GM19193 (cell line): ENCODE measurements around the gene FMO2.

Experiments
- POLR2A ChIP-seq: IDR thresholded peaks from 4 replicates; pipeline ENCODE4 v1.6.1; 2011; ENCODE audit not compliant: insufficient read depth, insufficient read length; ENCODE audit errors: extremely low read depth

The FMO2 gene

DNA sequence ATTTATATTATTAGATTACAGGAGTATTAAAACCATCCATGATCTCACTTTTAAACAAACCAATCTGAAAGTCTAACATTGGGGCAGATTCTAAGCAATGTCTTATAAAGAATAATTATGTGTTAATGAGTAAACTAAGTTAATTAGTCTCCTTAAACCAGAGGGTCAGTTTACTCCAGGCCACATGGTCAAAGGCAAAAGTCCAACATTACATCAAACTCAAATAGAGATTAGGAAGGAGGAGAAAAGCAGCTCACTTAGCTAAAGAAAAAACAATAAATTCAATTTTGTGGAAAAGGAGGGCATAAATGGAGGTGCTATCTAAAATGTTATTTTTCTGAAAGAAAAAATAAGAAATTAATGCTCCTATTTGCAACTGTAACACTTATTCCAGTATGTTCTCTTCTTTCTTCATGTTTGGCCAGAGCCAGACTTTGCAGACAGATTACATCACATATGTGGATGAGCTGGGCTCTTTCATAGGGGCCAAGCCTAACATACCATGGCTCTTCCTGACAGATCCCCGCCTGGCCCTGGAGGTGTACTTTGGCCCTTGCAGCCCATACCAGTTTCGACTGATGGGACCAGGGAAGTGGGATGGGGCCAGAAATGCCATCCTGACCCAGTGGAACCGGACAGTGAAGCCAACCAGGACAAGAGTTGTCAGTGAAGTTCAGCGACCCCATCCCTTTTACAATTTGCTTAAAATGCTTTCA, 24.3 kb upstream of the FMO2 start:
- TF ChIP-seq POLR2A = no peak

DNA sequence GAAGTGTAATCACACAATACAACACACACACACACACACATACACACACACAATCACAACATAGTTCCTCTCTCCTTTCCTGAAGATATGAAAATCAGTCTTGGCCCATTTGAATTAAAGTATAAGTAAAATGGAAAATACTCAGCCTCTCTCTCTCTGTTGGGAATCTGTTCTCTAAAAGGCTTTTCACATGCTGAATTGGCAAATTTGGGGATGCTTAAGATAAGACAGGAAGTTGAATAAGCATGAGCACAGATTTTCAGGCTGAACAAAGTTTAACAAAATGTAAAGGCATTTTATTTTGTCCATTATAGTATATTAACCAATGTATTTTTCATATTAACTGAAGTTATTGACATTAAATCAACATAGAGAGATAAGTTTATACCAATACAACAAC, 23.7 kb upstream of the FMO2 start:
- TF ChIP-seq POLR2A = no peak

DNA sequence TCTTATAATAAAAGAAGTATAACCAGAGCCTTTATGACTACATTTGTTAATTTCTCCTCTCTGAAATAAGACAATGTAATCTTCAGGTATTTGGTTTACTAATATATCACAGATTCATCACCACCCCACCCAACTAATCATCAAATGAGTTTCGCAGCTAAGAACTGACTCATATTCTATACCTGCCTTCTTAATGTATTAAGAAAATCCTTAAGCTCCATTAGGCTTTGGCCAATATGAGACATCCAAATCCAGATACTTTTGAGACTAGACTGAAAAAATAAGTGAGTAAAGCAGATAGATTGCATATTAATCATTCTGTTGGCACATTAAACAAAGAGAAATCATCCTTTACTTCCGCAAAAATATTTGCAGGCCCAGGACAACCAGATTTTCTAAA, 18.7 kb upstream of the FMO2 start:
- TF ChIP-seq POLR2A = no peak

DNA sequence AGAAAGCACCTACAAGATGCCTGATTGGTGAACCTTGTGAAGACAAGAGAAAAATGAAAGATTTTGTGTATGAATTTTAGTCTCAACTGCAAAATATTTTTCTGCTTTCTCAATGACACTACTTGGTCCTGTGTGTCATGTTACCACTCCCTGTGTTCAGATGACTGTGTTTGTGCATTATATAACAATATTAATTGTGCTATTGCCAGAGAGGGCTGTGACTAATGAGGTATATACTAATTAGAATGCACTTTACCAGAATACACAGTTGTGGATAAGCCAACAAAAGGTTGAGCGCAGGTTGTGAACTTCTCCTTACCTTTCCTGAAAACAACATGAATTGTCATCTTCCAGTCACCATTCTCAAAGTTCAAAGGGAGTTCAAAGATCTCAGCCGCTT, 17.3 kb upstream of the FMO2 start:
- TF ChIP-seq POLR2A = no peak

DNA sequence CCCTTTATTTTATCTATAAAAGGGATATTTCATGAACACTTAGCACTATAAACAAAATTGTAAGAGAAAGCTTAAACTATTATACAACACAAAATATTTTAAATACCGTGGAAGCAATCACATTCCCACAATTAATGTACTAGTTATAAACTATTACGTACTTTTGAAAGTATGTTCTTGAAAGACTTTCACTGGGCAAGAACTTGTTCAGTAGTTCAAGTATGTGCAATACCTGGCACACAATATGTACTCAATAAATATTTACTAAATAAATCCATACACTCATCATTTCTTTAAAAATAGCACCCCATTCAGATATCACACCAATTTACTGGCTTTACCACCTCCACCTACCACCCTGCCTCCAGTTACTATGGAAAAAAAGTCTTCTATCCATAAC, 12.6 kb upstream of the FMO2 start:
- no peak for TF ChIP-seq POLR2A

DNA sequence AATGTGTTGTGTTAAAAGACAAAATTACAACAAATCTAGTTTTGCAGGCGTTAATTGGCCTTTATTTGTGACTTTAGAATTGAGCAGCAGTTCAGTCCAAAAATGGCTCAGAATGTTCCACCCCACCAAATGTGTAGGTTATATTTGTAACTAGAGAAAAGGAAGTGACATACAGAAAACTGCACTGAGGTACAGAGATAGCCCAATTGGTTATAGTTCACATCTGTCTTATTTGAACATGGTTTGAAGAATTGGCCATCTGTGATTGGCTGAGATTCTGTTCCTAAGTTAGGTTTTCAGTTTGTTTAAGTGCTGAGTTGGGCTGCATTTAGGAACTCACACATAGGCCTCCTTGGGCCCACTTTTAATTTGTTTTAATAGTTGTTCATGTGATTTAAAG, 12.0 kb upstream of the FMO2 start:
- no peak for TF ChIP-seq POLR2A

- TF ChIP-seq POLR2A = no peak
These were observed 10.4 kb upstream of the FMO2 start for GRCh38 chr1:171174560-171175294.

DNA sequence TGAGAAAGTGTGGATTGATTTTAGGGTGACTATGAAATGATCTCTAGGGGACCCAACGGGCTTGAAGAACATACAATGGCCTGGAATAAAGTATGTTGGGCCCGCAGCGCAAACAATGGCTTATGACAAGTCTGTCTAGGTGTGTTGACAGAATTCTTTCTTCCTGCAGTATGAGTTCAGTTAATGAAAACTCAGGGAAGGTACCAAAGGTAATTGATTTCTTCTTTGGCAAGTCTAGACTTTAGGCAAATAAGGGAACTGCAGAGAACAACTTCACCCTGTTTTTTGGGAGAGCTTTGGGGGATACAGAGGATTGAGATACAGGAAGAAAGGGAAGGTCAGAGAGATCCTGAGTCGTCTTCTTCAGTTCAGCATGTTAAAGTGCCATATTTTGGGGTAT, 7.8 kb upstream of the FMO2 start:
- TF ChIP-seq POLR2A = no peak

- TF ChIP-seq POLR2A = no peak
These were observed 5.5 kb upstream of the FMO2 start for GRCh38 chr1:171179318-171180227.

DNA sequence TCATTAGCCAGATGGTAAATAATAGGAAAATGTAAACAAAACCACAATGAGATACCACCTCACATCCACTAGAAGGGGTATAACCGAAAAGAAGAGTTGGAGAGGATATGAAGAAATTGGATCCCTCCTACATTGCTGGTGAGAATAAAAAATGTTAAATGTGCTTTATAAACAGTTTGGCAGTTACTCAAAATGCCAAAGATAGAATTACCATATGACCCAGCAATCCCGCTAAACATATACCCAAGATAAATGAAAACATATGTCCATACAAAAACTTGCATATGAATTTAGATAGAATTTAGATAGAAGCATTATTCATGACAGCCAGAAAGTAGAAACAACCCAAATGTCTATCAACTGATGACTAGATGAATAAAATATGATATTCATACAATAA, 4.4 kb upstream of the FMO2 start:
- TF ChIP-seq POLR2A = no peak

GRCh38 chr1:171188388-171189266, 3.5 kb downstream of the FMO2 start:
- TF ChIP-seq POLR2A = no peak

GRCh38 chr1:171191992-171192391, 6.9 kb downstream of the FMO2 start:
- TF ChIP-seq POLR2A = no peak

DNA sequence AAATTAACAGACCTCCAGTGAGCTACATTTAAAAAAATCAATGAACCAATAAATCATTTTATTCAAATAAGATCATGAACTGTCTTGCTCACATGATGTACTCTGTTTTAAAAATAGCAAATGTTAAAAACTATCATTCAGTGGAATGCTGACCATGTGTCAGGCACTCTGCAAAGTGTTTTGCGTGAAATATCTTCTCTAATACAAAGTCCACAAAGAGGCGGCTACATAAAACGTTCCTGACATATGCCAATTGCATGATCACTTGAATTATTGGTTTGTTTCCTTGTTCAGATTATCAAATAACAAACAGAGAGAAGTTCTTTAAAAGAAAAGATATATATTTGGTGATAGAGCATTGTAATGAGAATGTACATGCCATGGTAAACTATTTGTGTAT, 10.7 kb downstream of the FMO2 start:
- TF ChIP-seq POLR2A = no peak

- no peak for TF ChIP-seq POLR2A
These were observed 11.3 kb downstream of the FMO2 start for GRCh38 chr1:171196351-171196750.

DNA sequence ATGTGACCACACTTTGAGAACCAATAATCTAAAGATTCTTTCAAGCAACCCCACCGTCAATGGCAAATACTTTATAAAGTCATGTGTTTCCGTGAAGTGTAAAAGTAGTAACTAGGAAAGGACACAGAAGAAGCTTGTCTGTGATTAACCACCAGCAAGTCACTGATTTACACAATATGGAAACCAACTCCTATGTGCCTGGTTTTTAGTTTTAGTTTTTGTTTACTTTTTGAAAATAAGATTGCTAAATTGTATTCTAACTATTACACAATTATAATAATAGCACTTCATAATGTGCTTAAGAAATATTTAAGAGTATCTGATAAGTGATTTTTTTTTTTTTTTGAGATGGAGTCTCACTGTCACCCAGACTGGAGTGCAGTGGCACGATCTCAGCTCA, 13.0 kb downstream of the FMO2 start:
- no peak for TF ChIP-seq POLR2A

GRCh38 chr1:171204296-171204695, 19.2 kb downstream of the FMO2 start:
- no peak for TF ChIP-seq POLR2A
